Activated naive CD4-positive, alpha-beta T cell (primary cell): Measurements from ENCODE around the gene CD63.

Experiments used
- DNase-seq, 4 experiments: peaks; one replicate each; lab custom pipeline; 2025; lab: John Stamatoyannopoulos, UW

CD63 gene

GRCh38 chr12:55739025-55739378, 10.2 kb upstream of the CD63 start:
- DNase-seq: no peak

GRCh38 chr12:55738123-55739024, 9.6 kb upstream of the CD63 start:
- peak in 2 of 4 experiments; percentile 60 to 62 for DNase-seq

GRCh38 chr12:55737581-55738122, 8.8 kb upstream of the CD63 start:
- DNase-seq: no peak

GRCh38 chr12:55736780-55737580, 8.2 kb upstream of the CD63 start:
- DNase-seq: peak in 2 of 4 experiments; percentile 15 to 39

- no peak for DNase-seq
Measured at GRCh38 chr12:55736076-55736475, 7.3 kb upstream of the CD63 start.

GRCh38 chr12:55734595-55734994, 5.8 kb upstream of the CD63 start:
- no peak for DNase-seq

- no peak for DNase-seq
Measured at GRCh38 chr12:55733858-55734257, 5.0 kb upstream of the CD63 start.

GRCh38 chr12:55733021-55733555, 4.3 kb upstream of the CD63 start:
- DNase-seq: no peak

GRCh38 chr12:55732288-55732687, 3.5 kb upstream of the CD63 start:
- no peak for DNase-seq

- no peak for DNase-seq
Measured at GRCh38 chr12:55729819-55730818, 1.3 kb upstream of the CD63 start.

GRCh38 chr12:55728186-55728938, 447 bp downstream of the CD63 start:
- DNase-seq: no peak

GRCh38 chr12:55727643-55728185, 1.1 kb downstream of the CD63 start:
- no peak for DNase-seq

GRCh38 chr12:55726971-55727370, 1.8 kb downstream of the CD63 start:
- DNase-seq: no peak

- no peak for DNase-seq
Measured at GRCh38 chr12:55725556-55725955, 3.3 kb downstream of the CD63 start.

- DNase-seq: no peak
Measured at GRCh38 chr12:55724940-55725309, 3.9 kb downstream of the CD63 start.

- DNase-seq: peak in 2 of 4 experiments; percentile 51 to 55
Measured at GRCh38 chr12:55724226-55724939, 4.4 kb downstream of the CD63 start.

GRCh38 chr12:55723516-55724225, 5.1 kb downstream of the CD63 start:
- DNase-seq: no peak

- DNase-seq: no peak
Measured at GRCh38 chr12:55722948-55723347, 5.9 kb downstream of the CD63 start.
